Subcutaneous abdominal adipose tissue (tissue), 5 donors: ENCODE results near the gene ZNF407.

Experiments
- H3K27ac ChIP-seq: one replicate; pipeline ENCODE4 v1.7.0; 2013; ENCODE audit warnings: low read depth, mild to moderate bottlenecking, inconsistent platforms, low read length, moderate library complexity
- H3K27me3 ChIP-seq, 5 donors: one replicate each; pipeline ENCODE4 v1.7.0; 2013; ENCODE audit warnings: low read length in 5 of 5, inconsistent platforms in 1 of 5; ENCODE audit not compliant: control insufficient read depth in 5 of 5, insufficient read depth in 4 of 5
- H3K36me3 ChIP-seq, 5 donors: one replicate each; pipeline ENCODE4 v1.7.0; 2013; ENCODE audit warnings: low read length in 5 of 5; ENCODE audit not compliant: control insufficient read depth in 5 of 5, insufficient read depth in 5 of 5
- H3K4me1 ChIP-seq, 5 donors: one replicate each; pipeline ENCODE4 v1.7.0; 2013; ENCODE audit warnings: low read length in 5 of 5, mild to moderate bottlenecking in 3 of 5, moderate library complexity in 1 of 5; ENCODE audit not compliant: control insufficient read depth in 5 of 5, insufficient read depth in 5 of 5
- H3K4me3 ChIP-seq, 5 donors: one replicate each; pipeline ENCODE4 v1.7.0; 2013; ENCODE audit warnings: low read length in 5 of 5, low read depth in 1 of 5
- H3K9ac ChIP-seq, 5 donors: one replicate each; pipeline ENCODE4 v1.7.0; 2013; ENCODE audit warnings: low read length in 5 of 5, mild to moderate bottlenecking in 4 of 5, moderate library complexity in 3 of 5
- H3K9me3 ChIP-seq, 5 donors: one replicate each; pipeline ENCODE4 v1.7.0; 2013; ENCODE audit warnings: low read length in 5 of 5; ENCODE audit not compliant: control insufficient read depth in 5 of 5
- donor health status: healthy.
- donor health status: healthy.
- donor health status: healthy.
- donor health status: healthy.
- donor health status: healthy.

Gene ZNF407

DNA sequence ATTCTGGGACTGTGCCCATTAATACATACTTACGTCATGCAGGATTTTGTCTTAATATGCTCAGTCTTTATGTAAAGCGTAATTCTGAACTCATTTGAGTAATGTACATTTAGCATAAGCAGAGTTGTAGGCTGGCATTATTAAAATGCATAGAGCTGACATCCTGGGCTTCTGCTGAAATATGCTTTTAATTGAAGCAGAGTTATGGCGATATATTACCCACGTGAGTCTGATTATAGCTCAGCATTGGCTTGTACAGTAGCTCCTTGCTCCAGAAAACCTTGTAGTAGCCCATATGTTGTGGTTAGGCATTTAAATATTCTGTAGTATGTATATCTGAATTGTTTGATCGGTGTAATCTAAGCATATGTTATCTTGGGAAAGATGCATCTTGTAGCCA lies 377.3 kb downstream of the ZNF407 start:
- H3K36me3 ChIP-seq, result peaks cover 0 to 5% (median 0%) of the 10 kb centered on the region in 5 donors
- no peaks in the 10 kb centered on the region for H3K27me3 ChIP-seq
- H3K4me1 ChIP-seq, result peaks cover 0 to 14% (median 9%) of the 10 kb centered on the region in 5 donors
- no peak overlapping the region for H3K9ac ChIP-seq
- no peaks in the 10 kb centered on the region for H3K9me3 ChIP-seq
- H3K27ac ChIP-seq, result no peak overlapping the region
- H3K4me3 ChIP-seq, result no peak overlapping the region

- H3K4me1 ChIP-seq, result peaks cover 0 to 7% (median 3%) of the 10 kb centered on the region in 5 donors
- no peaks in the 10 kb centered on the region for H3K27me3 ChIP-seq
- H3K4me3 ChIP-seq, result no peak overlapping the region
- H3K9ac ChIP-seq, result no peak overlapping the region
- no peak overlapping the region for H3K27ac ChIP-seq
- no peaks in the 10 kb centered on the region for H3K9me3 ChIP-seq
- H3K36me3 ChIP-seq, result peaks cover 0 to 5% (median 0%) of the 10 kb centered on the region in 5 donors
These were observed 378.8 kb downstream of the ZNF407 start for GRCh38 chr18:74976331-74976909.

GRCh38 chr18:74977041-74977440 lies 379.4 kb downstream of the ZNF407 start:
- Histone ChIP-seq H3K36me3 (peaks cover 0 to 5% (median 0%) of the 10 kb centered on the region in 5 donors), H3K27ac (no peak overlapping the region), H3K9ac (no peak overlapping the region), H3K4me1 (peaks cover 0 to 7% (median 0%) of the 10 kb centered on the region in 5 donors), H3K9me3 (no peaks in the 10 kb centered on the region), H3K4me3 (no peak overlapping the region), H3K27me3 (no peaks in the 10 kb centered on the region)

GRCh38 chr18:74980669-74981068 lies 383.0 kb downstream of the ZNF407 start:
- no peak overlapping the region for H3K9ac ChIP-seq
- no peaks in the 10 kb centered on the region for H3K27me3 ChIP-seq
- H3K27ac ChIP-seq, result no peak overlapping the region
- H3K36me3 ChIP-seq, result peaks cover 0 to 5% (median 0%) of the 10 kb centered on the region in 5 donors
- H3K4me3 ChIP-seq, result no peak overlapping the region
- peaks cover 0 to 16% (median 0%) of the 10 kb centered on the region in 5 donors for H3K4me1 ChIP-seq
- H3K9me3 ChIP-seq, result no peaks in the 10 kb centered on the region

DNA sequence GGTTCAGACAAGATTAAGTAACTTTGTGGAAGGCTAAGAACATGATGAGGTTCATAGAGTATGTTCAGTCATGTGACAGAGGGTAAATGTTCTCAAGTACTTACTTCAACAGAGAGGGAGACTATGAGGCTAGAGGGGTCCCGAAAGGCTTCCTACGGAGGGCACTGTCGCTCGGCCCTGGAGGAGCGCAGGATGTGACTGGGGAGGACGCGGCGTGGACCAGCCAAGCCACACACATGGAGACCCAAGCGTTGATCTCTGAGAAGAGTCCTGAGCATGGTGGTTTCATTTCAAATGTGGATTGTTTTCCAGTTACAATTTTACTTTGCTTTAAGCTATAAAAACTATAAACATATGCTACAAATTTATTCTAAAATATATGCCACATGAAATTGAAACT lies 383.8 kb downstream of the ZNF407 start:
- H3K9ac ChIP-seq, result no peak overlapping the region
- H3K4me1 ChIP-seq, result peaks cover 0 to 14% (median 0%) of the 10 kb centered on the region in 5 donors
- peaks cover 0 to 5% (median 0%) of the 10 kb centered on the region in 5 donors for H3K36me3 ChIP-seq
- no peak overlapping the region for H3K4me3 ChIP-seq
- H3K27ac ChIP-seq, result no peak overlapping the region
- no peaks in the 10 kb centered on the region for H3K9me3 ChIP-seq
- no peaks in the 10 kb centered on the region for H3K27me3 ChIP-seq

DNA sequence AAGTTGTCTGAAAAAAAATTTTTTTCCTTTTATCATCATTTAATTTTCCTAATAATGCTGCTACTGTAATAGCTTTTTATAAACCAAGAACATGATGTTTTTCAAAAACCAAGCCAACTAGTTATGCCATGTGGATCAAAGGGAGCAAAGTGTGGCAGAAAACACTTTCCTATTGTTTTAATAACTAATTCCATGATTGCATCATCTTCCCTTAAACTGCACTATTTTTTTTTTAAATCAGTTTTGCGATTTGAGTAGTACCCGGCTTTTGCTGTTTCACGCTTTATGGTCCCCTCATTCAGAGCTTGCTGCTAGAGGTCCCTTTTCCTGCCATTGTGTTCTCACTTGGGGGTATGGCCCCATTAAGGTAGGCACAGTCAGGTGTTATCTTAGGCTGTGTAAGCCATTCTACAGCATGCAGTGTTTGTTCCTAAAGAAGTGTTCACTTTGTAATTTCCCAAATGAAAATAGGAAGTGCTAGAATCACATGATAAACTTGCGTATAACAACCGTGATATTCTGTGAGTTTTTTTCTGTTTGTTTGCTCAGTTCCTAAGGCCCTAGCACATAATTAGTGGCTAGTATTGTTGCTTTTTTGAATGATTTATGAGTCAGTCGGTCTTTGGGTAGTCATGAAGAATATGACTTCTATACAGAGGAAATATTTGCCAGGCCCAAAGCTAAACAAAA lies 385.4 kb downstream of the ZNF407 start:
- Histone ChIP-seq H3K4me3 (no peak overlapping the region), H3K9ac (peak overlapping the region in 1 of 5 donors; percentile 59), H3K27ac (peak overlapping the region; percentile 76), H3K9me3 (no peaks in the 10 kb centered on the region), H3K27me3 (no peaks in the 10 kb centered on the region), H3K36me3 (no peaks in the 10 kb centered on the region), H3K4me1 (peaks cover 0 to 12% (median 0%) of the 10 kb centered on the region in 5 donors)

DNA sequence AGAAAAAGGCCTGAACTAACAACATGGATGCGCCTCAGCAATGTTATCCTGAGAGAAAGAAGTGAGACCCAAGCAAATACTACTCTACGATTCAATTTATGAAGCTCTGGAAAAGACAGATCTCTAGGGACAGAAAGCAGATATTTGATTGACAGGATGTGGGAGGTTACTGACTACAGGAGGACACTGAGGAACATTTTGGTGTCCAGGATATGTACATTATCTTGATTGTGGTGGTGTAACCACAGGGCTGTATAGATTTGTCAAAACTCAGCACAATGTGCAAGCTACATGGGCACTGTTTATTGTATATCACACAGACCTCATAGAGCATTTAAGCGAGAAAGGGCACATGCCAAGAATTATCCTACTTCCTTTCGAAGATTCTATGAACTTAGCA lies 391.5 kb downstream of the ZNF407 start:
- Histone ChIP-seq H3K9ac (no peak overlapping the region), H3K4me1 (peaks cover 0 to 3% (median 0%) of the 10 kb centered on the region in 5 donors), H3K36me3 (no peaks in the 10 kb centered on the region), H3K4me3 (no peak overlapping the region), H3K27ac (no peak overlapping the region), H3K27me3 (no peaks in the 10 kb centered on the region), H3K9me3 (no peaks in the 10 kb centered on the region)

- no peaks in the 10 kb centered on the region for H3K9me3 ChIP-seq
- H3K4me1 ChIP-seq, result peaks cover 0 to 9% (median 0%) of the 10 kb centered on the region in 5 donors
- no peaks in the 10 kb centered on the region for H3K36me3 ChIP-seq
- H3K27ac ChIP-seq, result no peak overlapping the region
- H3K27me3 ChIP-seq, result no peaks in the 10 kb centered on the region
- H3K9ac ChIP-seq, result no peak overlapping the region
- H3K4me3 ChIP-seq, result no peak overlapping the region
These were observed 393.0 kb downstream of the ZNF407 start for GRCh38 chr18:74990563-74991081.

GRCh38 chr18:74994502-74995418 lies 397.1 kb downstream of the ZNF407 start:
- no peak overlapping the region for H3K27ac ChIP-seq
- peak overlapping the region in 1 of 5 donors; percentile 16 for H3K4me3 ChIP-seq
- H3K9ac ChIP-seq, result no peak overlapping the region

More at GRCh38 chr18:74994502-74995418, 397.1 kb downstream of the ZNF407 start:
- Histone ChIP-seq H3K27me3 (no peaks in the 10 kb centered on the region), H3K36me3 (no peaks in the 10 kb centered on the region), H3K4me1 (peaks cover 0 to 11% (median 2%) of the 10 kb centered on the region in 5 donors), H3K9me3 (no peaks in the 10 kb centered on the region)
